Loucy (cell line): ENCODE results near the gene CNTRL.

Experiments
- H2AFZ ChIP-seq: fragments of 200-600 bp; sonication (generic); 2 replicates; pipeline ENCODE4 v1.6.0; 2016; ENCODE audit warnings: antibody characterized with exemption, mild to moderate bottlenecking, low read length, moderate library complexity
- H3F3A ChIP-seq: fragments of 200-600 bp; 2 replicates; pipeline ENCODE4 v1.6.0; 2016; ENCODE audit warnings: antibody characterized with exemption, low read depth, mild to moderate bottlenecking
- H3K27me3 ChIP-seq: fragments of 200-600 bp; sonication (generic); 2 replicates; pipeline ENCODE4 v1.6.1; 2014; ENCODE audit warnings: low read length, mild to moderate bottlenecking; ENCODE audit not compliant: insufficient read depth, poor library complexity, severe bottlenecking
- H3K36me3 ChIP-seq: fragments of 200-600 bp; sonication (generic); 2 replicates; pipeline ENCODE4 v1.6.1; 2016; ENCODE audit warnings: low read length; ENCODE audit not compliant: insufficient read depth
- H3K4me1 ChIP-seq: fragments of 200-600 bp; sonication (generic); 2 replicates; pipeline ENCODE4 v1.5.1; 2014; ENCODE audit warnings: low read length, mild to moderate bottlenecking; ENCODE audit not compliant: insufficient read depth, poor library complexity, severe bottlenecking
- H3K4me2 ChIP-seq: fragments of 200-600 bp; sonication (generic); 2 replicates; pipeline ENCODE4 v1.6.0; 2014; ENCODE audit warnings: antibody characterized with exemption, low read length, low read depth, mild to moderate bottlenecking; ENCODE audit not compliant: poor library complexity, severe bottlenecking
- H3K4me3 ChIP-seq: fragments of 200-600 bp; sonication (generic); 2 replicates; pipeline ENCODE4 v1.5.1; 2014; ENCODE audit warnings: low read length, mild to moderate bottlenecking, mixed read lengths; ENCODE audit not compliant: poor library complexity, severe bottlenecking
- H3K79me2 ChIP-seq: fragments of 200-600 bp; sonication (generic); 2 replicates; pipeline ENCODE4 v1.6.1; 2014; ENCODE audit warnings: low read length; ENCODE audit not compliant: insufficient read depth
- H3K9ac ChIP-seq: fragments of 200-600 bp; sonication (generic); 2 replicates; pipeline ENCODE4 v1.6.0; 2014; ENCODE audit warnings: mild to moderate bottlenecking, low read depth, low read length, moderate library complexity; ENCODE audit not compliant: poor library complexity, severe bottlenecking
- H3K9me2 ChIP-seq: fragments of 200-600 bp; sonication (generic); replicated peaks from 2 replicates; pipeline ENCODE4 v1.6.1; 2016; ENCODE audit warnings: low read depth, low read length, mixed read lengths
- H3K9me3 ChIP-seq: fragments of 200-600 bp; sonication (generic); 2 replicates; pipeline ENCODE4 v1.6.1; 2014; ENCODE audit warnings: mild to moderate bottlenecking, antibody characterized with exemption, low read length, low read depth; ENCODE audit not compliant: insufficient read depth
- H4K20me1 ChIP-seq: fragments of 200-600 bp; sonication (generic); 2 replicates; pipeline ENCODE4 v1.6.0; 2014; ENCODE audit warnings: antibody characterized with exemption, low read length, mild to moderate bottlenecking; ENCODE audit not compliant: insufficient read depth, poor library complexity, severe bottlenecking
- CTCF ChIP-seq: fragments of 200-600 bp; sonication (generic); conservative IDR thresholded peaks from 2 replicates; pipeline ENCODE4 v1.5.1; 2014; ENCODE audit warnings: mild to moderate bottlenecking, antibody characterized with exemption, low read length
- EZH2phosphoT487 ChIP-seq: fragments of 200-600 bp; IDR thresholded peaks from 2 replicates; pipeline ENCODE4 v1.6.1; 2018; ENCODE audit warnings: antibody characterized with exemption, mild to moderate bottlenecking, moderate library complexity, borderline replicate concordance

Gene CNTRL

GRCh38 chr9:121141306-121141705 lies 66.6 kb downstream of the CNTRL start:
- H3K27me3 ChIP-seq: no peaks in the 10 kb centered on the region
- no peak for TF ChIP-seq CTCF
- no peak for TF ChIP-seq EZH2phosphoT487
- H3K9ac ChIP-seq: no peak overlapping the region
- no peaks in the 10 kb centered on the region for H3F3A ChIP-seq
- no peaks in the 10 kb centered on the region for H3K9me2 ChIP-seq
- no peak overlapping the region for H2AFZ ChIP-seq
- no peaks in the 10 kb centered on the region for H3K4me1 ChIP-seq
- no peak overlapping the region for H3K4me3 ChIP-seq
- H3K36me3 ChIP-seq: peaks cover 98% of the 10 kb centered on the region
- no peaks in the 10 kb centered on the region for H3K9me3 ChIP-seq
- H4K20me1 ChIP-seq: no peaks in the 10 kb centered on the region
- no peak overlapping the region for H3K4me2 ChIP-seq
- no peaks in the 10 kb centered on the region for H3K79me2 ChIP-seq

DNA sequence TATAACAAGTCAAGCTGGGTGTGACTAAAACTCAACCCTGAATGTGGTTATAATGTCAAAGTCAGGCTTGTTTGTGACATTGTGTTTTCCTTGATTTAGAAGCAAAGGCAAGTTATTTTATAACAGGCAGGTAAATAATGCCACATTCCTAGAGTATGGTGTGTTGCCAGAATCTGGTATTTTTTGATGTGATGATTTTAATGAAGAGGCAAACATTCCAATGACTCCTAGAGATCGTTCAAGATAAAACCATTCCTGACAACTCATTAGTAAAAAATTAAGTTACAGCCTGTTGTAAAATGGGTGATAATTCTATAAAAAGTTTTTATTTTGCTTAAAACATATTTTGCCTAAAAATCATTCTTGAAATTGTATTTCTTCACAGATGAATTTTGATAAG lies 67.0 kb downstream of the CNTRL start:
- H2AFZ ChIP-seq: no peak overlapping the region
- no peak overlapping the region for H3K4me2 ChIP-seq
- H3K27me3 ChIP-seq: no peaks in the 10 kb centered on the region
- H3K9me3 ChIP-seq: no peaks in the 10 kb centered on the region
- TF ChIP-seq EZH2phosphoT487 (no peak), CTCF (no peak)
- H4K20me1 ChIP-seq: no peaks in the 10 kb centered on the region
- H3K9me2 ChIP-seq: no peaks in the 10 kb centered on the region
- H3K4me3 ChIP-seq: no peak overlapping the region
- H3F3A ChIP-seq: no peaks in the 10 kb centered on the region
- no peaks in the 10 kb centered on the region for H3K79me2 ChIP-seq
- H3K9ac ChIP-seq: no peak overlapping the region
- H3K4me1 ChIP-seq: no peaks in the 10 kb centered on the region
- H3K36me3 ChIP-seq: peaks cover 98% of the 10 kb centered on the region

DNA sequence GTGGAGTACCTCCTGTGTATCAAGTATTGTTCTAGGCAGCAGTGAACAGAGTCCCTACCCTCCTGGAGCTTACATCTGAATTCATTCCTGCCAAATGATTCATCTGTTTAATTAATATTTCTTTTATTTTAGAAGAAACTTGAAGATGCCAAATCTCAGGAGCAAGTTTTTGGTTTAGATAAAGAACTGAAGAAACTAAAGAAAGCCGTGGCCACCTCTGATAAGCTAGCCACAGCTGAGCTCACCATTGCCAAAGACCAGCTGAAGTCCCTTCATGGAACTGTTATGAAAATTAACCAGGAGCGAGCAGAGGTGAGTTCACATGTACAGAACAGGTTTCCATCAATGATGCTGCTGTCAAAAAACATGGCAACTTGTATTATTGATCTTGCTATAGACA lies 69.0 kb downstream of the CNTRL start:
- Histone ChIP-seq H3K4me3 (no peak overlapping the region), H3K9me2 (no peaks in the 10 kb centered on the region), H3K79me2 (no peaks in the 10 kb centered on the region), H3K4me2 (no peak overlapping the region), H3F3A (no peaks in the 10 kb centered on the region), H4K20me1 (no peaks in the 10 kb centered on the region), H2AFZ (no peak overlapping the region), H3K27me3 (no peaks in the 10 kb centered on the region), H3K4me1 (no peaks in the 10 kb centered on the region), H3K9ac (no peak overlapping the region), H3K9me3 (no peaks in the 10 kb centered on the region), H3K36me3 (peaks cover 100% of the 10 kb centered on the region)
- no peak for TF ChIP-seq EZH2phosphoT487
- no peak for TF ChIP-seq CTCF
